ENCODE data around the gene ATRX.

Gene ATRX

GRCh38 chrX:77668391-77669237, 117.4 kb downstream of the ATRX start:
- no peaks in the 10 kb centered on the region for H3F3A ChIP-seq (ENCODE audit: insufficient read depth, low read length)
- H3K4me2 ChIP-seq (ENCODE audit: low read length): no peak overlapping the region
- no peaks in the 10 kb centered on the region for H3K79me2 ChIP-seq (ENCODE audit: insufficient read depth, low read length)
- no peaks in the 10 kb centered on the region for H4K20me1 ChIP-seq (ENCODE audit: insufficient read depth, low read length)
- H3K27ac ChIP-seq (ENCODE audit: low read depth, low read length, poor library complexity, severe bottlenecking): no peak overlapping the region
- H3K4me1 ChIP-seq (ENCODE audit: insufficient read depth, low read length, severe bottlenecking): no peaks in the 10 kb centered on the region
- H2AFZ ChIP-seq (ENCODE audit: low read length): no peak overlapping the region
- no peak overlapping the region for H3K9ac ChIP-seq (ENCODE audit: low read length)
- no peaks in the 10 kb centered on the region for H3K27me3 ChIP-seq (ENCODE audit: insufficient read depth, low read length)
- TF ChIP-seq EZH2 (IDR thresholded peaks at IDR 0.05; ENCODE audit: borderline replicate concordance, low read length) (no peak), CTCF (IDR thresholded peaks at IDR 0.05; ENCODE audit: low read length) (no peak)
- H3K9me2 ChIP-seq (ENCODE audit: low read depth, low read length): no peaks in the 10 kb centered on the region
- no peaks in the 10 kb centered on the region for H3K9me3 ChIP-seq (ENCODE audit: low read length)
- peaks cover 15% of the 10 kb centered on the region; the same call in 1 of the 2 replicates for H3K36me3 ChIP-seq (ENCODE audit: insufficient read depth, low read length)
- no peak overlapping the region for H3K4me3 ChIP-seq (ENCODE audit: low read depth, low read length, poor library complexity, severe bottlenecking)

DNA sequence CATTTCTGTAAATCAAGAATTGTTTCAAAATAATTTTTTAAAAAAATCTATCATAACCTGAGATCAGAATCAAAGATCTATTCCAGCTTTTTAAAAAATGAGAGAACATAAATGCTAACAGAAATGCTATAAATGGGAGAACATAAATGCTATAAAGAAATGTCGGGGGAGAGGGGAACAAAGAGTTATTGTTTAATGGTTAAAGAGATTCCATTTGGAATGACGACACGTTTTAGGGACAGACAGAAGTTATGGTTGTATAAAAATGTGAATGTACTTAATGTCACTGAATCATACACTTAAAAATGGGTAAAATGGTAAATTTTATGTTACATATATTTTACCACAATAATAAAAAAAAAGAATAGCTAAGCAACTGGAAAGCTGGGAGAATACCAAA, 127.1 kb downstream of the ATRX start:
- no peak overlapping the region for H2AFZ ChIP-seq (ENCODE audit: low read length)
- no peaks in the 10 kb centered on the region for H3K9me3 ChIP-seq (ENCODE audit: low read length)
- H3K4me3 ChIP-seq (ENCODE audit: low read depth, low read length, poor library complexity, severe bottlenecking): no peak overlapping the region
- H3K4me1 ChIP-seq (ENCODE audit: insufficient read depth, low read length, severe bottlenecking): no peaks in the 10 kb centered on the region
- no peaks in the 10 kb centered on the region for H3K9me2 ChIP-seq (ENCODE audit: low read depth, low read length)
- no peak overlapping the region for H3K27ac ChIP-seq (ENCODE audit: low read depth, low read length, poor library complexity, severe bottlenecking)
- no peak overlapping the region for H3K4me2 ChIP-seq (ENCODE audit: low read length)
- no peaks in the 10 kb centered on the region for H3K79me2 ChIP-seq (ENCODE audit: insufficient read depth, low read length)
- H3F3A ChIP-seq (ENCODE audit: insufficient read depth, low read length): no peaks in the 10 kb centered on the region
- no peaks in the 10 kb centered on the region for H3K27me3 ChIP-seq (ENCODE audit: insufficient read depth, low read length)
- H3K9ac ChIP-seq (ENCODE audit: low read length): no peak overlapping the region
- no peak for TF ChIP-seq CTCF (IDR thresholded peaks at IDR 0.05; ENCODE audit: low read length)
- TF ChIP-seq EZH2 (IDR thresholded peaks at IDR 0.05; ENCODE audit: borderline replicate concordance, low read length): no peak
- H3K36me3 ChIP-seq (ENCODE audit: insufficient read depth, low read length): peaks cover 31% of the 10 kb centered on the region
- no peaks in the 10 kb centered on the region for H4K20me1 ChIP-seq (ENCODE audit: insufficient read depth, low read length)

GRCh38 chrX:77652095-77652494, 133.9 kb downstream of the ATRX start:
- Histone ChIP-seq H3K9ac (ENCODE audit: low read length) (no peak overlapping the region), H3K27ac (ENCODE audit: low read depth, low read length, poor library complexity, severe bottlenecking) (no peak overlapping the region), H3F3A (ENCODE audit: insufficient read depth, low read length) (no peaks in the 10 kb centered on the region), H3K27me3 (ENCODE audit: insufficient read depth, low read length) (no peaks in the 10 kb centered on the region), H3K4me1 (ENCODE audit: insufficient read depth, low read length, severe bottlenecking) (no peaks in the 10 kb centered on the region), H3K79me2 (ENCODE audit: insufficient read depth, low read length) (no peaks in the 10 kb centered on the region), H4K20me1 (ENCODE audit: insufficient read depth, low read length) (no peaks in the 10 kb centered on the region), H3K9me2 (ENCODE audit: low read depth, low read length) (no peaks in the 10 kb centered on the region), H3K4me2 (ENCODE audit: low read length) (no peak overlapping the region), H3K36me3 (ENCODE audit: insufficient read depth, low read length) (peaks cover 86% of the 10 kb centered on the region), H3K9me3 (ENCODE audit: low read length) (no peaks in the 10 kb centered on the region), H3K4me3 (ENCODE audit: low read depth, low read length, poor library complexity, severe bottlenecking) (no peak overlapping the region), H2AFZ (ENCODE audit: low read length) (no peak overlapping the region)
- TF ChIP-seq CTCF (IDR thresholded peaks at IDR 0.05; ENCODE audit: low read length) (no peak), EZH2 (IDR thresholded peaks at IDR 0.05; ENCODE audit: borderline replicate concordance, low read length) (no peak)

Data from OCI-LY1 (cell line).